Ishikawa (cell line): Measurements from ENCODE around the gene LOXL3.

Experiments
- CEBPB ChIP-seq: IDR thresholded peaks from 2 replicates; pipeline ENCODE4 v1.6.1; 2012
- CREB1 ChIP-seq: IDR thresholded peaks from 2 replicates; pipeline ENCODE4 v1.6.1; 2012; ENCODE audit warnings: low read depth
- EGR1 ChIP-seq: IDR thresholded peaks from 2 replicates; pipeline ENCODE4 v1.6.1; 2012
- EP300 ChIP-seq: IDR thresholded peaks from 2 replicates; pipeline ENCODE4 v1.6.1; 2012; ENCODE audit warnings: borderline replicate concordance
- FOXM1 ChIP-seq: IDR thresholded peaks from 2 replicates; pipeline ENCODE4 v1.6.1; 2012; ENCODE audit warnings: low read depth, borderline replicate concordance
- NFIC ChIP-seq: IDR thresholded peaks from 2 replicates; pipeline ENCODE4 v1.6.1; 2012
- RAD21 ChIP-seq: IDR thresholded peaks from 2 replicates; pipeline ENCODE4 v1.6.1; 2012; ENCODE audit warnings: low read depth
- TAF1 ChIP-seq: IDR thresholded peaks from 2 replicates; pipeline ENCODE4 v1.6.1; 2012; ENCODE audit warnings: low read depth, mild to moderate bottlenecking
- TCF12 ChIP-seq: IDR thresholded peaks from 2 replicates; pipeline ENCODE4 v1.6.1; 2012; ENCODE audit warnings: low read depth
- TEAD4 ChIP-seq: IDR thresholded peaks from 2 replicates; pipeline ENCODE4 v1.6.1; 2012
- YY1 ChIP-seq: IDR thresholded peaks from 2 replicates; pipeline ENCODE4 v1.6.1; 2012; ENCODE audit warnings: low read depth
- ZBTB7A ChIP-seq: IDR thresholded peaks from 2 replicates; pipeline ENCODE4 v1.6.1; 2012; ENCODE audit warnings: low read depth
- TF ChIP-seq, protein P1 (sequence below): IDR thresholded peaks from 2 replicates; pipeline ENCODE4 v1.6.1; 2012
- TF ChIP-seq, protein P2 (sequence below): IDR thresholded peaks from 2 replicates; pipeline ENCODE4 v1.6.1; 2012; ENCODE audit warnings: low read depth, mild to moderate bottlenecking
- TF ChIP-seq, protein P3 (sequence below): IDR thresholded peaks from 2 replicates; pipeline ENCODE4 v1.6.1; 2012

The LOXL3 gene

GRCh38 chr2:74548900-74549826 lies 4.6 kb downstream of the LOXL3 start:
- TF ChIP-seq TEAD4 (no peak), TAF1 (peak; percentile 42; the same call in 1 of the 2 replicates), ZBTB7A (peak; percentile 81), EGR1 (peak; percentile 83), YY1 (peak; percentile 35; the same call in 1 of the 2 replicates), CEBPB (no peak), NFIC (no peak), TCF12 (peak; percentile 29; the same call in 1 of the 2 replicates), FOXM1 (no peak), RAD21 (no peak), EP300 (no peak), CREB1 (no peak)
- TF ChIP-seq, protein P1, sequence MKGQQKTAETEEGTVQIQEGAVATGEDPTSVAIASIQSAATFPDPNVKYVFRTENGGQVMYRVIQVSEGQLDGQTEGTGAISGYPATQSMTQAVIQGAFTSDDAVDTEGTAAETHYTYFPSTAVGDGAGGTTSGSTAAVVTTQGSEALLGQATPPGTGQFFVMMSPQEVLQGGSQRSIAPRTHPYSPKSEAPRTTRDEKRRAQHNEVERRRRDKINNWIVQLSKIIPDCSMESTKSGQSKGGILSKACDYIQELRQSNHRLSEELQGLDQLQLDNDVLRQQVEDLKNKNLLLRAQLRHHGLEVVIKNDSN: peak; percentile 78
- TF ChIP-seq, protein P2, sequence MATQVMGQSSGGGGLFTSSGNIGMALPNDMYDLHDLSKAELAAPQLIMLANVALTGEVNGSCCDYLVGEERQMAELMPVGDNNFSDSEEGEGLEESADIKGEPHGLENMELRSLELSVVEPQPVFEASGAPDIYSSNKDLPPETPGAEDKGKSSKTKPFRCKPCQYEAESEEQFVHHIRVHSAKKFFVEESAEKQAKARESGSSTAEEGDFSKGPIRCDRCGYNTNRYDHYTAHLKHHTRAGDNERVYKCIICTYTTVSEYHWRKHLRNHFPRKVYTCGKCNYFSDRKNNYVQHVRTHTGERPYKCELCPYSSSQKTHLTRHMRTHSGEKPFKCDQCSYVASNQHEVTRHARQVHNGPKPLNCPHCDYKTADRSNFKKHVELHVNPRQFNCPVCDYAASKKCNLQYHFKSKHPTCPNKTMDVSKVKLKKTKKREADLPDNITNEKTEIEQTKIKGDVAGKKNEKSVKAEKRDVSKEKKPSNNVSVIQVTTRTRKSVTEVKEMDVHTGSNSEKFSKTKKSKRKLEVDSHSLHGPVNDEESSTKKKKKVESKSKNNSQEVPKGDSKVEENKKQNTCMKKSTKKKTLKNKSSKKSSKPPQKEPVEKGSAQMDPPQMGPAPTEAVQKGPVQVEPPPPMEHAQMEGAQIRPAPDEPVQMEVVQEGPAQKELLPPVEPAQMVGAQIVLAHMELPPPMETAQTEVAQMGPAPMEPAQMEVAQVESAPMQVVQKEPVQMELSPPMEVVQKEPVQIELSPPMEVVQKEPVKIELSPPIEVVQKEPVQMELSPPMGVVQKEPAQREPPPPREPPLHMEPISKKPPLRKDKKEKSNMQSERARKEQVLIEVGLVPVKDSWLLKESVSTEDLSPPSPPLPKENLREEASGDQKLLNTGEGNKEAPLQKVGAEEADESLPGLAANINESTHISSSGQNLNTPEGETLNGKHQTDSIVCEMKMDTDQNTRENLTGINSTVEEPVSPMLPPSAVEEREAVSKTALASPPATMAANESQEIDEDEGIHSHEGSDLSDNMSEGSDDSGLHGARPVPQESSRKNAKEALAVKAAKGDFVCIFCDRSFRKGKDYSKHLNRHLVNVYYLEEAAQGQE: no peak
- TF ChIP-seq, protein P3, sequence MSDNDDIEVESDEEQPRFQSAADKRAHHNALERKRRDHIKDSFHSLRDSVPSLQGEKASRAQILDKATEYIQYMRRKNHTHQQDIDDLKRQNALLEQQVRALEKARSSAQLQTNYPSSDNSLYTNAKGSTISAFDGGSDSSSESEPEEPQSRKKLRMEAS: peak; percentile 93

DNA sequence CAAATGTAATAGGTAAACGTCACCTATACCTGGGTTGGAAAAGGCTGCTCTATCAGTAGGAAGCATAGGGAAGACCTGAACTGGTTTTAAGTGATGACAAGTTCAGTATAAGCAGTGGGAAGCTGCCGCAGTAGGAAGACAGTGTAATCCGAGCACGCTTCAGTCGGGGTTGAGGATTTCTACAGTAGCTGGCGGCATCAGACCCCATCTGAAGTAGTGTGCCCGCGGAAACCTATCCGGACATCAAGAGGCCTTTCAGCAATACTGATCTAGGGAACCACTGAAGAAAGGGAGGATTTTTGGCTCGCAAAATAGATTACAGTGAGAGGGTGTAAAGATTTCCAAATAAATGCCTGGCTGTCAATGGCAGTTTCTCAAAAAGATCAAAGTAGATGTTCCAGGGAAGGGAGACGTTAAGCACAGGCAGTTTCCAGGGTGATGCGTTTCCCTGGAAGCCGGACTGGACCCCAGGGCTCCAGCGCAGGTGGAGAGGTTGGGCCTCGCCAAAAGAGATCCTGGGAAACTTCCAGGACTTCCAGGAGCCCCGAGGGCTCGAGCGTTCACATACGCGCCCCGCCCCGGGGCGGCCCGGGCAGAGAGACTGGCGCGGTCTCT lies 5.3 kb downstream of the LOXL3 start:
- TF ChIP-seq, protein P2: no peak
- TF ChIP-seq ZBTB7A (no peak), RAD21 (no peak), TAF1 (no peak), CEBPB (no peak), EGR1 (no peak)
- TF ChIP-seq, protein P1: no peak
- TF ChIP-seq, protein P3: no peak

DNA sequence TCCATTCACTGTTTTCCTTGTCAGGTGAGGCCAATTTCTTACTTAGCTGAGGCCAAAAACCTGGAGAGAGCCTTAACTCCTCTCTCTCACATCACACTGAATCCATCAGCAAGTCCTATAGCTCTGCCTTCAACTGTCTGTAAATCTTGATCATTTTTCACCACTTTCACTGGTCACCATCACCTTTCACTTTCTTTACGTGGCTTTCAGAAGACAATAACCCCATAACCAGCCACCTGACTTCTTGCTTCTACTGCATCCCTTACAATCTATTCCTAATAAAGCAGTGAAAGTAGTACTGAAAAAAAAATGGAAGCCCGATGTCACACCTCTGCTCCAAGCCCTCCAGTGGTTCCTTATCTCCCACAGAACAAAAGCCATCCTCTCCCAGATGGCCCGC lies 7.7 kb downstream of the LOXL3 start:
- TF ChIP-seq EP300: no peak
- TF ChIP-seq, protein P3: no peak
- no peak for TF ChIP-seq CEBPB
- no peak for TF ChIP-seq TAF1
- no peak for TF ChIP-seq TEAD4
- TF ChIP-seq CREB1: no peak
- no peak for TF ChIP-seq TCF12
- no peak for TF ChIP-seq NFIC
- TF ChIP-seq YY1: no peak
- no peak for TF ChIP-seq EGR1

GRCh38 chr2:74544634-74545033 lies 9.1 kb downstream of the LOXL3 start:
- TF ChIP-seq RAD21: peak; percentile 29; the same call in 1 of the 2 replicates
- no peak for TF ChIP-seq CEBPB

DNA sequence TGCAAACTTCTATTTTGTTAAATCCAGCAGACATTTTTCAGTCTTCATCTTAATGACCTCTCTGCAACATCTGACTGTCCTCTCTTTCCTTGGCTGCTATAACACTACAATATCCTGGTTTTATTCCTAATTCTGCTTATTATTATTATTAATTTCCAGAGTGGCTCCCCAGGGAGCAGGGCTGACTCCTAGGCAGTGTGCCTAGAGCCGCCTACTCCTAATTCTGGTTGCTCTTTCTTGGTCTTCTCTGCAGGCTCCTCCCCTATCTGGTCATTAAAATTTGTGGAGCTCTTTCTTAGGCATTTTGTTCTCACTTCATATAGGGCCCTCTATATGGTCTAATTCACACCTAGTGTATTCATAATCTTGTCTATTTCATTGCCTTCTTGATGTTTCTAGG lies 10.8 kb downstream of the LOXL3 start:
- no peak for TF ChIP-seq EGR1

GRCh38 chr2:74540291-74540690 lies 13.5 kb downstream of the LOXL3 start:
- TF ChIP-seq TAF1 (no peak), FOXM1 (no peak), CEBPB (no peak), TEAD4 (no peak), ZBTB7A (no peak), NFIC (no peak), EP300 (no peak), EGR1 (no peak), TCF12 (no peak), YY1 (no peak), CREB1 (no peak), RAD21 (no peak)
- TF ChIP-seq, protein P3: no peak
- TF ChIP-seq, protein P1: no peak
- TF ChIP-seq, protein P2: no peak
